ENCODE measurements around the gene VWA8. TPM values are rescaled to one million over a fixed set of nuclear protein-coding genes. Genes with fewer than 3 reads are reported as not detected.

Gene VWA8
- total and polyA plus RNA-seq, 2 of the 13 experiments (the other 11 are each of a cell fraction or from before 2014, with no cell fraction given) = 9.1 to 17.3 TPM

DNA sequence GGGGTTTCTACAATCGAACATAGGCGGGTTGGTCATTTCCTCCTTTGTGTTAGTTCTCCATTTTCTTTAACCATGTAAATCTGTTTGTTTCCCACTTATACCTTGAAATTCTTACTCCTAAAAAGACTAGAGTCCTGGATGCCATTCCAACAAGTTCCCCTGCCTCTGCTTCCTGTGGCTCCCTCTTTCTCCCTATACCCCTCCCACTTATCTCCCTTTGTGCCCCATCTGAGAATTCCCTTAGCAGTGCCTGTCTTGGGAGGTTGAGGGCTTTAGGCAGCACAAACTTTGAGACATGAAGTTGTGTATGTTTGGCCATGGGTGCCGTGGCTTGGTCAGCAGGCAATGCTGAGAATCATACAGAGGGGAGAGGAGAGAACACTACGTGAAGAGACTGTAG, 327.1 kb downstream of the VWA8 start (continued):
- TF ChIP-seq, protein P1, sequence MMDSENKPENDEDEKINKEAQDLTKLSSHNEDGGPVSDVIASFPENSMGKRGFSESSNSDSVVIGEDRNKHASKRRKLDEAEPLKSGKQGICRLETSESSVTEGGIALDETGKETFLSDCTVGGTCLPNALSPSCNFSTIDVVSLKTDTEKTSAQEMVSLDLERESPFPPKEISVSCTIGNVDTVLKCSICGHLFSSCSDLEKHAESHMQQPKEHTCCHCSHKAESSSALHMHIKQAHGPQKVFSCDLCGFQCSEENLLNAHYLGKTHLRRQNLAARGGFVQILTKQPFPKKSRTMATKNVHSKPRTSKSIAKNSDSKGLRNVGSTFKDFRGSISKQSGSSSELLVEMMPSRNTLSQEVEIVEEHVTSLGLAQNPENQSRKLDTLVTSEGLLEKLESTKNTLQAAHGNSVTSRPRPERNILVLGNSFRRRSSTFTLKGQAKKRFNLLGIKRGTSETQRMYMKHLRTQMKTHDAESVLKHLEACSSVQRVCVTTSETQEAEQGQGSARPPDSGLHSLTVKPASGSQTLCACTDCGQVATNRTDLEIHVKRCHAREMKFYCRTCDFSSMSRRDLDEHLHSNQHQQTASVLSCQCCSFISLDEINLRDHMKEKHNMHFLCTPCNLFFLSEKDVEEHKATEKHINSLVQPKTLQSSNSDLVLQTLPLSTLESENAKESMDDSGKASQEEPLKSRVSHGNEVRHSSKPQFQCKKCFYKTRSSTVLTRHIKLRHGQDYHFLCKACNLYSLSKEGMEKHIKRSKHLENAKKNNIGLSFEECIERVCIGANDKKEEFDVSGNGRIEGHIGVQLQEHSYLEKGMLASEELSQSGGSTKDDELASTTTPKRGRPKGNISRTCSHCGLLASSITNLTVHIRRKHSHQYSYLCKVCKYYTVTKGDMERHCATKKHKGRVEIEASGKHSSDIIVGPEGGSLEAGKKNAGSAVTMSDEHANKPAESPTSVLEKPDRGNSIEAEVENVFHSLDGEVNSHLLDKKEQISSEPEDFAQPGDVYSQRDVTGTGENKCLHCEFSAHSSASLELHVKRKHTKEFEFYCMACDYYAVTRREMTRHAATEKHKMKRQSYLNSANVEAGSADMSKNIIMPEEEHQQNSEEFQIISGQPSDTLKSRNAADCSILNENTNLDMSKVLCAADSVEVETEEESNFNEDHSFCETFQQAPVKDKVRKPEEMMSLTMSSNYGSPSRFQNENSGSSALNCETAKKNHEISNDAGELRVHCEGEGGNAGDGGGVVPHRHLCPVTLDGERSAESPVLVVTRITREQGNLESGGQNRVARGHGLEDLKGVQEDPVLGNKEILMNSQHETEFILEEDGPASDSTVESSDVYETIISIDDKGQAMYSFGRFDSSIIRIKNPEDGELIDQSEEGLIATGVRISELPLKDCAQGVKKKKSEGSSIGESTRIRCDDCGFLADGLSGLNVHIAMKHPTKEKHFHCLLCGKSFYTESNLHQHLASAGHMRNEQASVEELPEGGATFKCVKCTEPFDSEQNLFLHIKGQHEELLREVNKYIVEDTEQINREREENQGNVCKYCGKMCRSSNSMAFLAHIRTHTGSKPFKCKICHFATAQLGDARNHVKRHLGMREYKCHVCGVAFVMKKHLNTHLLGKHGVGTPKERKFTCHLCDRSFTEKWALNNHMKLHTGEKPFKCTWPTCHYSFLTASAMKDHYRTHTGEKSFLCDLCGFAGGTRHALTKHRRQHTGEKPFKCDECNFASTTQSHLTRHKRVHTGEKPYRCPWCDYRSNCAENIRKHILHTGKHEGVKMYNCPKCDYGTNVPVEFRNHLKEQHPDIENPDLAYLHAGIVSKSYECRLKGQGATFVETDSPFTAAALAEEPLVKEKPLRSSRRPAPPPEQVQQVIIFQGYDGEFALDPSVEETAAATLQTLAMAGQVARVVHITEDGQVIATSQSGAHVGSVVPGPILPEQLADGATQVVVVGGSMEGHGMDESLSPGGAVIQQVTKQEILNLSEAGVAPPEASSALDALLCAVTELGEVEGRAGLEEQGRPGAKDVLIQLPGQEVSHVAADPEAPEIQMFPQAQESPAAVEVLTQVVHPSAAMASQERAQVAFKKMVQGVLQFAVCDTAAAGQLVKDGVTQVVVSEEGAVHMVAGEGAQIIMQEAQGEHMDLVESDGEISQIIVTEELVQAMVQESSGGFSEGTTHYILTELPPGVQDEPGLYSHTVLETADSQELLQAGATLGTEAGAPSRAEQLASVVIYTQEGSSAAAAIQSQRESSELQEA (CRISPR knock-in tag; IDR thresholded peaks at IDR 0.05; ENCODE audit: not compliant biosample characterization) = no peak
- TF ChIP-seq, protein P2, sequence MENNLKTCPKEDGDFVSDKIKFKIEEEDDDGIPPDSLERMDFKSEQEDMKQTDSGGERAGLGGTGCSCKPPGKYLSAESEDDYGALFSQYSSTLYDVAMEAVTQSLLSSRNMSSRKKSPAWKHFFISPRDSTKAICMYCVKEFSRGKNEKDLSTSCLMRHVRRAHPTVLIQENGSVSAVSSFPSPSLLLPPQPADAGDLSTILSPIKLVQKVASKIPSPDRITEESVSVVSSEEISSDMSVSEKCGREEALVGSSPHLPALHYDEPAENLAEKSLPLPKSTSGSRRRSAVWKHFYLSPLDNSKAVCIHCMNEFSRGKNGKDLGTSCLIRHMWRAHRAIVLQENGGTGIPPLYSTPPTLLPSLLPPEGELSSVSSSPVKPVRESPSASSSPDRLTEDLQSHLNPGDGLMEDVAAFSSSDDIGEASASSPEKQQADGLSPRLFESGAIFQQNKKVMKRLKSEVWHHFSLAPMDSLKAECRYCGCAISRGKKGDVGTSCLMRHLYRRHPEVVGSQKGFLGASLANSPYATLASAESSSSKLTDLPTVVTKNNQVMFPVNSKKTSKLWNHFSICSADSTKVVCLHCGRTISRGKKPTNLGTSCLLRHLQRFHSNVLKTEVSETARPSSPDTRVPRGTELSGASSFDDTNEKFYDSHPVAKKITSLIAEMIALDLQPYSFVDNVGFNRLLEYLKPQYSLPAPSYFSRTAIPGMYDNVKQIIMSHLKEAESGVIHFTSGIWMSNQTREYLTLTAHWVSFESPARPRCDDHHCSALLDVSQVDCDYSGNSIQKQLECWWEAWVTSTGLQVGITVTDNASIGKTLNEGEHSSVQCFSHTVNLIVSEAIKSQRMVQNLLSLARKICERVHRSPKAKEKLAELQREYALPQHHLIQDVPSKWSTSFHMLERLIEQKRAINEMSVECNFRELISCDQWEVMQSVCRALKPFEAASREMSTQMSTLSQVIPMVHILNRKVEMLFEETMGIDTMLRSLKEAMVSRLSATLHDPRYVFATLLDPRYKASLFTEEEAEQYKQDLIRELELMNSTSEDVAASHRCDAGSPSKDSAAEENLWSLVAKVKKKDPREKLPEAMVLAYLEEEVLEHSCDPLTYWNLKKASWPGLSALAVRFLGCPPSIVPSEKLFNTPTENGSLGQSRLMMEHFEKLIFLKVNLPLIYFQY (CRISPR knock-in tag; IDR thresholded peaks at IDR 0.05; ENCODE audit: borderline replicate concordance) = no peak
- TF ChIP-seq, protein P3, sequence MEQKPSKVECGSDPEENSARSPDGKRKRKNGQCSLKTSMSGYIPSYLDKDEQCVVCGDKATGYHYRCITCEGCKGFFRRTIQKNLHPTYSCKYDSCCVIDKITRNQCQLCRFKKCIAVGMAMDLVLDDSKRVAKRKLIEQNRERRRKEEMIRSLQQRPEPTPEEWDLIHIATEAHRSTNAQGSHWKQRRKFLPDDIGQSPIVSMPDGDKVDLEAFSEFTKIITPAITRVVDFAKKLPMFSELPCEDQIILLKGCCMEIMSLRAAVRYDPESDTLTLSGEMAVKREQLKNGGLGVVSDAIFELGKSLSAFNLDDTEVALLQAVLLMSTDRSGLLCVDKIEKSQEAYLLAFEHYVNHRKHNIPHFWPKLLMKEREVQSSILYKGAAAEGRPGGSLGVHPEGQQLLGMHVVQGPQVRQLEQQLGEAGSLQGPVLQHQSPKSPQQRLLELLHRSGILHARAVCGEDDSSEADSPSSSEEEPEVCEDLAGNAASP (CRISPR knock-in tag; IDR thresholded peaks at IDR 0.05; ENCODE audit: borderline replicate concordance) = no peak
